OCI-LY3 (cell line): Measurements from ENCODE around the gene CYBC1.

Experiments
- H2AFZ ChIP-seq: fragments of 200-600, 300-600 bp; shearing (Covaris generic); 2 replicates; pipeline ENCODE4 v1.6.0; 2014; ENCODE audit warnings: antibody characterized with exemption, low read depth, low read length
- H3K27ac ChIP-seq: fragments of 200-600, 300-600 bp; sonication (generic); 2 replicates; pipeline ENCODE4 v1.5.1; 2014; ENCODE audit warnings: mild to moderate bottlenecking, low read length, moderate library complexity, mixed read lengths
- H3K27me3 ChIP-seq: fragments of 200-600, 300-600 bp; sonication (generic); 2 replicates; pipeline ENCODE4 v1.6.1; 2014; ENCODE audit warnings: low read depth, low read length, mixed read lengths
- H3K36me3 ChIP-seq: fragments of 200-600, 300-600 bp; sonication (generic); replicated peaks from 2 replicates; pipeline ENCODE3; 2014; ENCODE audit warnings: low read depth, low read length, mixed read lengths
- H3K4me1 ChIP-seq: fragments of 300-600, 200-600 bp; sonication (generic); 2 replicates; pipeline ENCODE4 v1.6.1; 2014; ENCODE audit warnings: low read length, mixed read lengths
- H3K4me2 ChIP-seq: fragments of 200-600, 300-600 bp; sonication (generic); 2 replicates; pipeline ENCODE4 v1.6.1; 2014; ENCODE audit warnings: low read length, mixed read lengths
- H3K4me3 ChIP-seq: fragments of 300-600, 200-600 bp; sonication (generic); 2 replicates; pipeline ENCODE4 v1.5.1; 2014; ENCODE audit warnings: antibody characterized with exemption, mild to moderate bottlenecking, low read length, moderate library complexity
- H3K79me2 ChIP-seq: fragments of 300-600, 200-600 bp; shearing (Covaris generic); 2 replicates; pipeline ENCODE4 v1.6.1; 2014; ENCODE audit warnings: mild to moderate bottlenecking, low read length, mixed read lengths
- H3K9ac ChIP-seq: fragments of 300-600, 200-600 bp; shearing (Covaris generic); 2 replicates; pipeline ENCODE4 v1.6.0; 2014; ENCODE audit warnings: mild to moderate bottlenecking, low read length, moderate library complexity
- H3K9me3 ChIP-seq: fragments of 200-600, 300-600 bp; shearing (Covaris generic); 2 replicates; pipeline ENCODE4 v1.6.1; 2014; ENCODE audit warnings: low read length, mixed read lengths; ENCODE audit not compliant: insufficient read depth
- H4K20me1 ChIP-seq: fragments of 200-600, 300-600 bp; sonication (generic); 2 replicates; pipeline ENCODE4 v1.6.1; 2016; ENCODE audit warnings: low read length, mixed read lengths; ENCODE audit not compliant: insufficient read depth
- CTCF ChIP-seq: fragments of 200-600, 300-600 bp; sonication (generic); IDR thresholded peaks from 2 replicates; pipeline ENCODE4 v1.5.1; 2014; ENCODE audit warnings: antibody characterized with exemption, low read length, low read depth
- EZH2phosphoT487 ChIP-seq: fragments of 200-600 bp; shearing (Covaris generic); IDR thresholded peaks from 2 replicates; pipeline ENCODE4 v1.6.1; 2018; ENCODE audit warnings: antibody characterized with exemption, mixed run types, low read depth

Gene CYBC1

GRCh38 chr17:82489851-82490511, 39.4 kb upstream of the CYBC1 start:
- peaks cover 7% of the 10 kb centered on the region for H3K4me1 ChIP-seq
- no peak overlapping the region for H3K4me2 ChIP-seq
- no peaks in the 10 kb centered on the region for H3K79me2 ChIP-seq
- H3K36me3 ChIP-seq, result peaks cover 16% of the 10 kb centered on the region
- H3K27me3 ChIP-seq, result no peaks in the 10 kb centered on the region
- no peak overlapping the region for H3K4me3 ChIP-seq
- no peaks in the 10 kb centered on the region for H3K9me3 ChIP-seq
- no peak overlapping the region for H2AFZ ChIP-seq
- H4K20me1 ChIP-seq, result no peaks in the 10 kb centered on the region
- TF ChIP-seq CTCF, result no peak
- no peak for TF ChIP-seq EZH2phosphoT487
- no peak overlapping the region for H3K9ac ChIP-seq
- no peak overlapping the region for H3K27ac ChIP-seq

GRCh38 chr17:82489117-82489516, 38.6 kb upstream of the CYBC1 start:
- no peak for TF ChIP-seq EZH2phosphoT487
- TF ChIP-seq CTCF, result no peak
- Histone ChIP-seq H3K4me1 (peaks cover 4% of the 10 kb centered on the region), H3K4me2 (no peak overlapping the region), H3K79me2 (no peaks in the 10 kb centered on the region), H3K9ac (no peak overlapping the region), H3K27me3 (no peaks in the 10 kb centered on the region), H4K20me1 (no peaks in the 10 kb centered on the region), H3K4me3 (no peak overlapping the region), H3K36me3 (peaks cover 20% of the 10 kb centered on the region), H3K9me3 (no peaks in the 10 kb centered on the region), H3K27ac (no peak overlapping the region), H2AFZ (no peak overlapping the region)

- Histone ChIP-seq H3K4me1 (no peaks in the 10 kb centered on the region), H3K27ac (no peak overlapping the region), H3K9me3 (no peaks in the 10 kb centered on the region), H3K9ac (no peak overlapping the region), H3K27me3 (no peaks in the 10 kb centered on the region), H3K36me3 (peaks cover 23% of the 10 kb centered on the region), H3K79me2 (no peaks in the 10 kb centered on the region), H3K4me3 (no peak overlapping the region), H2AFZ (no peak overlapping the region), H3K4me2 (no peak overlapping the region), H4K20me1 (no peaks in the 10 kb centered on the region)
- TF ChIP-seq EZH2phosphoT487 (no peak), CTCF (no peak)
Measured at GRCh38 chr17:82487910-82488309, 37.4 kb upstream of the CYBC1 start.

- H3K9me3 ChIP-seq, result no peaks in the 10 kb centered on the region
- no peak overlapping the region for H3K4me3 ChIP-seq
- H4K20me1 ChIP-seq, result no peaks in the 10 kb centered on the region
- H3K27ac ChIP-seq, result no peak overlapping the region
- no peaks in the 10 kb centered on the region for H3K79me2 ChIP-seq
- peaks cover 32% of the 10 kb centered on the region for H3K36me3 ChIP-seq
- H3K9ac ChIP-seq, result no peak overlapping the region
- no peaks in the 10 kb centered on the region for H3K27me3 ChIP-seq
- H3K4me2 ChIP-seq, result no peak overlapping the region
- no peak overlapping the region for H2AFZ ChIP-seq
- no peaks in the 10 kb centered on the region for H3K4me1 ChIP-seq
- TF ChIP-seq EZH2phosphoT487 (no peak), CTCF (no peak)
Measured at GRCh38 chr17:82486231-82487094, 35.9 kb upstream of the CYBC1 start.
